ENCODE results near the gene CD22. TPM values are rescaled to one million over a fixed set of nuclear protein-coding genes. Genes with fewer than 3 reads are reported as not detected.

The CD22 gene
- total and polyA plus RNA-seq, 2 of the 4 experiments (the other 2 are of a cell fraction) = 0.18 to 0.22 TPM

DNA sequence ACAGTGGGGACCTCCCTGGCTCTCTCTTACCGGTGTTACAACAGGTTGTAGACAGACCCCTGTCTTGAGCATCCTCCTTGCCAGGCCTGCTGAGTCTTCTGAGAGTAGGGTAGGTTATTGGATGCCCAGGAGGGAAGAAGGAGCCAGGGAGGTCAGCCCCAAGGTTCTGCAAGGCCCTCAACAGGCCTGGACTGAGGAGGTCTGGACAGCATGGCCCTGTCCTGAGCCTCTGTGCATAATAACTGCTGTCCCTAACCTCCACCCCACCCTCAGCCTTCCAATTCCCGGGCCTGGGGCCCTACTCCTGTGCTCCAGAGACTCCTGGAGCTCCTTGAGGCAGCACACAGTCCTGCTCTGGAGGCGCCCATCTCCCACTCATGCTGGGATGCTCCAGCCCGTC lies 336 bp downstream of the CD22 start:
- no peak overlapping the region for H4K5ac ChIP-seq (ENCODE audit: low read depth, low read length)
- H3K9ac ChIP-seq (ENCODE audit: low read depth, low read length) = no peak overlapping the region
- CTCF ChIA-PET = no interaction called here
- no peak overlapping the region for H2BK120ac ChIP-seq (ENCODE audit: low read depth, low read length)
- no peak overlapping the region for H4K91ac ChIP-seq (ENCODE audit: insufficient read depth, low read depth, low read length)
- DNase-seq (no peak), ATAC-seq (ENCODE audit: low read depth) (no peak)
- H3K36me3 ChIP-seq (ENCODE audit: control insufficient read depth, insufficient read depth, low read length) = no peaks in the 10 kb centered on the region
- H3K4me2 ChIP-seq (ENCODE audit: low read depth, low read length) = no peak overlapping the region
- no peak overlapping the region for H2BK20ac ChIP-seq (ENCODE audit: low read depth, low read length)
- H4K8ac ChIP-seq (ENCODE audit: low read depth in 2 of 2, low read length in 2 of 2) = no peak overlapping the region
- no peak overlapping the region for H3K18ac ChIP-seq (ENCODE audit: low read depth, low read length)
- H3K27ac ChIP-seq (ENCODE audit: insufficient read depth, low read length) = no peak overlapping the region
- H3K4ac ChIP-seq (ENCODE audit: low read depth, low read length) = no peak overlapping the region
- no peaks in the 10 kb centered on the region for H3K9me3 ChIP-seq (ENCODE audit: control insufficient read depth, insufficient read depth, low read length)
- intact Hi-C loops (cut with micrococcal nuclease) (no loop called here), dilution Hi-C loops (cut with HindIII; ENCODE audit: low sequenced_read_pairs, unreplicated experiment) (no loop called here), in situ Hi-C loops (cut with MboI; ENCODE audit: low sequenced_read_pairs) (loop anchor here (25.0 kb wide), 1 partner anchor 258 kb away; the partner anchor contains the start of gene PMIS2)
- no peak overlapping the region for H2AK5ac ChIP-seq (ENCODE audit: low read depth, low read length)
- no peaks in the 10 kb centered on the region for H3K9me1 ChIP-seq (ENCODE audit: insufficient read depth, low read length)
- H3K27me3 ChIP-seq (ENCODE audit: control insufficient read depth, insufficient read depth, low read length) = peaks cover 13% of the 10 kb centered on the region
- H3K4me1 ChIP-seq (ENCODE audit: control insufficient read depth, insufficient read depth, low read length) = no peaks in the 10 kb centered on the region
- no peaks in the 10 kb centered on the region for H4K20me1 ChIP-seq (ENCODE audit: insufficient read depth, low read length)
- no peak overlapping the region for H2BK15ac ChIP-seq (ENCODE audit: low read depth, low read length)
- H3K23ac ChIP-seq (ENCODE audit: low read depth, low read length) = no peak overlapping the region
- no CpG with 5 or more reads among the region's 4 CpGs for WGBS, 2 experiments (ENCODE audit: extremely low coverage in 2 of 2, insufficient read length in 1 of 2)
- no peak overlapping the region for H2BK5ac ChIP-seq (ENCODE audit: low read depth, low read length, poor library complexity, severe bottlenecking)
- no peak overlapping the region for H3K14ac ChIP-seq (replicated peaks; ENCODE audit: low read depth, low read length)
- no peak overlapping the region for H3K56ac ChIP-seq (ENCODE audit: extremely low read depth, insufficient read depth, low read length)
- no peaks in the 10 kb centered on the region for H3K79me1 ChIP-seq (ENCODE audit: low read depth in 1 of 2, low read length in 2 of 2)
- POLR2A ChIA-PET (ENCODE audit: unreplicated experiment) = no interaction called here
- no TSS peak for BruUV-seq (replicated peaks)
- no peak overlapping the region for H2AFZ ChIP-seq (replicated peaks; ENCODE audit: low read length, poor library complexity)
- no peak overlapping the region for H3K4me3 ChIP-seq (ENCODE audit: insufficient read depth, low read depth, low read length)
- TF ChIP-seq SMC3 (IDR thresholded peaks at IDR 0.05; ENCODE audit: low read depth, low read length) (no peak), RFX5 (IDR thresholded peaks at IDR 0.05; ENCODE audit: low read depth, low read length) (no peak), NFE2L2 (IDR thresholded peaks at IDR 0.05; ENCODE audit: low read depth, low read length) (no peak), CEBPB (IDR thresholded peaks at IDR 0.05; ENCODE audit: low read depth, low read length) (no peak), RAD21 (IDR thresholded peaks at IDR 0.05; ENCODE audit: low read length) (no peak), MAZ (IDR thresholded peaks at IDR 0.05; ENCODE audit: borderline replicate concordance, low read depth, low read length) (no peak), MAFK (IDR thresholded peaks at IDR 0.05; ENCODE audit: low read depth, low read length) (no peak), BHLHE40 (IDR thresholded peaks at IDR 0.05; ENCODE audit: low read depth, low read length) (no peak), POLR2A (IDR thresholded peaks at IDR 0.05; ENCODE audit: low read depth, low read length) (no peak), FOS (IDR thresholded peaks at IDR 0.05; ENCODE audit: low read depth, low read length) (no peak), RCOR1 (IDR thresholded peaks at IDR 0.05; ENCODE audit: insufficient replicate concordance, low read length) (no peak), MXI1 (IDR thresholded peaks at IDR 0.05; ENCODE audit: borderline replicate concordance, low read depth, low read length) (no peak), CHD1 (IDR thresholded peaks at IDR 0.05; ENCODE audit: low read depth, low read length) (no peak)
- TF ChIP-seq, protein P1, sequence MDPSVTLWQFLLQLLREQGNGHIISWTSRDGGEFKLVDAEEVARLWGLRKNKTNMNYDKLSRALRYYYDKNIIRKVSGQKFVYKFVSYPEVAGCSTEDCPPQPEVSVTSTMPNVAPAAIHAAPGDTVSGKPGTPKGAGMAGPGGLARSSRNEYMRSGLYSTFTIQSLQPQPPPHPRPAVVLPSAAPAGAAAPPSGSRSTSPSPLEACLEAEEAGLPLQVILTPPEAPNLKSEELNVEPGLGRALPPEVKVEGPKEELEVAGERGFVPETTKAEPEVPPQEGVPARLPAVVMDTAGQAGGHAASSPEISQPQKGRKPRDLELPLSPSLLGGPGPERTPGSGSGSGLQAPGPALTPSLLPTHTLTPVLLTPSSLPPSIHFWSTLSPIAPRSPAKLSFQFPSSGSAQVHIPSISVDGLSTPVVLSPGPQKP (IDR thresholded peaks at IDR 0.05; ENCODE audit: borderline replicate concordance, low read depth, low read length) = no peak
- TF ChIP-seq, protein P2, sequence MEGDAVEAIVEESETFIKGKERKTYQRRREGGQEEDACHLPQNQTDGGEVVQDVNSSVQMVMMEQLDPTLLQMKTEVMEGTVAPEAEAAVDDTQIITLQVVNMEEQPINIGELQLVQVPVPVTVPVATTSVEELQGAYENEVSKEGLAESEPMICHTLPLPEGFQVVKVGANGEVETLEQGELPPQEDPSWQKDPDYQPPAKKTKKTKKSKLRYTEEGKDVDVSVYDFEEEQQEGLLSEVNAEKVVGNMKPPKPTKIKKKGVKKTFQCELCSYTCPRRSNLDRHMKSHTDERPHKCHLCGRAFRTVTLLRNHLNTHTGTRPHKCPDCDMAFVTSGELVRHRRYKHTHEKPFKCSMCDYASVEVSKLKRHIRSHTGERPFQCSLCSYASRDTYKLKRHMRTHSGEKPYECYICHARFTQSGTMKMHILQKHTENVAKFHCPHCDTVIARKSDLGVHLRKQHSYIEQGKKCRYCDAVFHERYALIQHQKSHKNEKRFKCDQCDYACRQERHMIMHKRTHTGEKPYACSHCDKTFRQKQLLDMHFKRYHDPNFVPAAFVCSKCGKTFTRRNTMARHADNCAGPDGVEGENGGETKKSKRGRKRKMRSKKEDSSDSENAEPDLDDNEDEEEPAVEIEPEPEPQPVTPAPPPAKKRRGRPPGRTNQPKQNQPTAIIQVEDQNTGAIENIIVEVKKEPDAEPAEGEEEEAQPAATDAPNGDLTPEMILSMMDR (conservative IDR thresholded peaks at IDR 0.05; ENCODE audit: low read depth, low read length) = no peak
- TF ChIP-seq, protein P3, sequence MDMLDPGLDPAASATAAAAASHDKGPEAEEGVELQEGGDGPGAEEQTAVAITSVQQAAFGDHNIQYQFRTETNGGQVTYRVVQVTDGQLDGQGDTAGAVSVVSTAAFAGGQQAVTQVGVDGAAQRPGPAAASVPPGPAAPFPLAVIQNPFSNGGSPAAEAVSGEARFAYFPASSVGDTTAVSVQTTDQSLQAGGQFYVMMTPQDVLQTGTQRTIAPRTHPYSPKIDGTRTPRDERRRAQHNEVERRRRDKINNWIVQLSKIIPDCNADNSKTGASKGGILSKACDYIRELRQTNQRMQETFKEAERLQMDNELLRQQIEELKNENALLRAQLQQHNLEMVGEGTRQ (IDR thresholded peaks at IDR 0.05; ENCODE audit: low read depth, low read length) = no peak
- H2AK9ac ChIP-seq (replicated peaks; ENCODE audit: low read depth, low read length, poor library complexity) = peak overlapping the region; percentile 50

Measured in IMR-90 (cell line).